Immature natural killer cell (primary cell): Measurements from ENCODE around the gene NTF3. TPM values are rescaled to one million over a fixed set of nuclear protein-coding genes. Genes with fewer than 3 reads are reported as not detected.

Experiments used
- DNase-seq, 3 donors: peaks; one replicate each; pipeline ENCODE4 v3.0.0; 2022; ENCODE audit warnings: mixed read lengths in 1 of 3
- H3K27ac Mint-ChIP-seq, 6 donors: one replicate each; pipeline ENCODE4 v1.8.0; 2020; ENCODE audit warnings: mixed read lengths in 6 of 6, mild to moderate bottlenecking in 5 of 6, inconsistent platforms in 4 of 6, moderate library complexity in 3 of 6
- H3K27me3 Mint-ChIP-seq, 3 donors: one replicate each; pipeline ENCODE4 v1.8.0; 2020 to 2021; ENCODE audit warnings: low read depth in 3 of 3, mild to moderate bottlenecking in 3 of 3, mixed read lengths in 3 of 3, moderate library complexity in 3 of 3, inconsistent platforms in 1 of 3
- H3K36me3 Mint-ChIP-seq, 3 donors: one replicate each; pipeline ENCODE4 v1.8.0; 2020; ENCODE audit warnings: mixed read lengths in 3 of 3, inconsistent platforms in 2 of 3, mild to moderate bottlenecking in 2 of 3
- H3K4me1 Mint-ChIP-seq, 2 donors: one replicate each; pipeline ENCODE4 v1.8.0; 2020; ENCODE audit warnings: inconsistent platforms in 2 of 2, mild to moderate bottlenecking in 2 of 2, mixed read lengths in 2 of 2, moderate library complexity in 1 of 2
- H3K4me3 Mint-ChIP-seq, 5 donors: one replicate each; pipeline ENCODE4 v1.8.0; 2020; ENCODE audit warnings: mild to moderate bottlenecking in 5 of 5, mixed read lengths in 5 of 5, inconsistent platforms in 3 of 5, moderate library complexity in 3 of 5
- H3K9me3 Mint-ChIP-seq, 6 donors: one replicate each; pipeline ENCODE4 v1.8.0; 2020; ENCODE audit warnings: mild to moderate bottlenecking in 6 of 6, mixed read lengths in 6 of 6, inconsistent platforms in 4 of 6, moderate library complexity in 3 of 6
- polyA plus RNA-seq, 3 donors: library from polyadenylated mRNA; unstranded; fragments of 300-500 nt; fragmentation: Illumina TruSeq; gene quantifications; one replicate each; pipeline ENCODE4 v1.2.3, GENCODE V29; 2021

NTF3 gene
- polyA plus RNA-seq, 3 donors from 2014 or later, result not detected

GRCh38 chr12:5438671-5439200, 6.8 kb downstream of the NTF3 start:
- Mint-ChIP-seq H3K27ac (no peak overlapping the region), H3K27me3 (peaks cover 2 to 4% (median 2%) of the 10 kb centered on the region in 3 donors), H3K9me3 (no peaks in the 10 kb centered on the region), H3K4me1 (no peaks in the 10 kb centered on the region), H3K36me3 (no peaks in the 10 kb centered on the region), H3K4me3 (no peak overlapping the region)
- DNase-seq, result no peak

GRCh38 chr12:5439371-5439771, 7.5 kb downstream of the NTF3 start:
- no peak overlapping the region for H3K27ac Mint-ChIP-seq
- no peaks in the 10 kb centered on the region for H3K36me3 Mint-ChIP-seq
- no peaks in the 10 kb centered on the region for H3K9me3 Mint-ChIP-seq
- peaks cover 2 to 3% (median 2%) of the 10 kb centered on the region in 3 donors for H3K27me3 Mint-ChIP-seq
- no peak overlapping the region for H3K4me3 Mint-ChIP-seq
- no peaks in the 10 kb centered on the region for H3K4me1 Mint-ChIP-seq
- DNase-seq, result no peak

DNA sequence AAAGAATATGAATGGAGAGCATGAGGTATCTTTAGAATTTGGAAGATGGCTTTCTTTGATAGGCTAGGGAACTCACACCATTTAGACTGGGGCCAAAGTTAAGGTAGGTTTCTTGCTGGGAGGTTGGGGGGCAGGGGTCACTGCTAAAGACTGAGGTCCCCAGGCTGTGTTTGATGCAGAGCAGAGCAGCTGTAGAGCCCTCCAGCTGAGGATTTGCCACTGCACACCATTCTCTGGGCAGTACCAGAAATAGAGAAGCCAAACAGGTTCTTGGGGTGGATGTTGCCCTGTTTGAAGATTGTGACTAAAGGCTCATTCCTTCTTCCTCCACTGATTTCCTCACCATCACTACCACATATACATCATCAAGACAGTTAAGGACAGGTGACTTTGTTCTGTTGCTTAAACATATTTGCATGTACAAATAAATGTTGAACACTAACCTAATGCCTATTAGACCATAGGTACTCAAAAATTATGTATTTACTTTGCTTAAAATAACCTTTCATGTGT, 7.9 kb downstream of the NTF3 start:
- DNase-seq, result no peak
- Mint-ChIP-seq H3K4me1 (no peaks in the 10 kb centered on the region), H3K4me3 (no peak overlapping the region), H3K36me3 (no peaks in the 10 kb centered on the region), H3K9me3 (no peaks in the 10 kb centered on the region), H3K27me3 (peaks cover 2 to 3% (median 2%) of the 10 kb centered on the region in 3 donors), H3K27ac (no peak overlapping the region)

DNA sequence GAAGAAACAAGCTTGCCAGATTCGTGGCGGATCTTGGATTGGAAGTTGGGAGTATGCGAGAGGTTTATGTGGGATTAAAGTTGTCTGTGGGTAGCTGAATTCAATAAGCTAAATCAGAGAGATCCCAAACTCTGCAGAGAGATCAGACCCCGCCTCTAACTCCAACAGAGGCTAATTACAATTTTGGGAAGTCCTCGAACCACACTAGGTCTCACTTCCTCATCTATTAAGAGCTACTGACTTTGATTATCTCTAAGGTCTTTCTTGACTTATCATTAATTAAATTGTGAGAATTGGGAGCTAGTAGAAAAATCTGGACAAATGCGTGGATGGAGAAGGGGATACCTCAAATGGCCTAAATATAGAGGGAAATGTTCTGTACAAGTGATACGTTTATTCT, 9.1 kb downstream of the NTF3 start:
- no peak for DNase-seq
- no peaks in the 10 kb centered on the region for H3K4me1 Mint-ChIP-seq
- no peaks in the 10 kb centered on the region for H3K36me3 Mint-ChIP-seq
- H3K9me3 Mint-ChIP-seq, result no peaks in the 10 kb centered on the region
- no peak overlapping the region for H3K27ac Mint-ChIP-seq
- H3K27me3 Mint-ChIP-seq, result peaks cover 2 to 5% (median 2%) of the 10 kb centered on the region in 3 donors
- no peak overlapping the region for H3K4me3 Mint-ChIP-seq

- H3K36me3 Mint-ChIP-seq, result no peaks in the 10 kb centered on the region
- no peaks in the 10 kb centered on the region for H3K9me3 Mint-ChIP-seq
- DNase-seq, result no peak
- no peaks in the 10 kb centered on the region for H3K4me1 Mint-ChIP-seq
- H3K27ac Mint-ChIP-seq, result no peak overlapping the region
- peaks cover 2 to 5% (median 2%) of the 10 kb centered on the region in 3 donors for H3K27me3 Mint-ChIP-seq
- no peak overlapping the region for H3K4me3 Mint-ChIP-seq
Measured at GRCh38 chr12:5441497-5442236, 9.8 kb downstream of the NTF3 start.

- H3K27me3 Mint-ChIP-seq, result peaks cover 2 to 5% (median 2%) of the 10 kb centered on the region in 3 donors
- no peaks in the 10 kb centered on the region for H3K4me1 Mint-ChIP-seq
- H3K9me3 Mint-ChIP-seq, result no peaks in the 10 kb centered on the region
- H3K4me3 Mint-ChIP-seq, result no peak overlapping the region
- H3K27ac Mint-ChIP-seq, result no peak overlapping the region
- H3K36me3 Mint-ChIP-seq, result no peaks in the 10 kb centered on the region
- no peak for DNase-seq
Measured at GRCh38 chr12:5442251-5443006, 10.5 kb downstream of the NTF3 start.

- Mint-ChIP-seq H3K4me3 (no peak overlapping the region), H3K36me3 (no peaks in the 10 kb centered on the region), H3K9me3 (no peaks in the 10 kb centered on the region), H3K4me1 (no peaks in the 10 kb centered on the region), H3K27ac (no peak overlapping the region), H3K27me3 (peaks cover 0 to 5% (median 2%) of the 10 kb centered on the region in 3 donors)
- no peak for DNase-seq
Measured at GRCh38 chr12:5444520-5444919, 12.6 kb downstream of the NTF3 start.

DNA sequence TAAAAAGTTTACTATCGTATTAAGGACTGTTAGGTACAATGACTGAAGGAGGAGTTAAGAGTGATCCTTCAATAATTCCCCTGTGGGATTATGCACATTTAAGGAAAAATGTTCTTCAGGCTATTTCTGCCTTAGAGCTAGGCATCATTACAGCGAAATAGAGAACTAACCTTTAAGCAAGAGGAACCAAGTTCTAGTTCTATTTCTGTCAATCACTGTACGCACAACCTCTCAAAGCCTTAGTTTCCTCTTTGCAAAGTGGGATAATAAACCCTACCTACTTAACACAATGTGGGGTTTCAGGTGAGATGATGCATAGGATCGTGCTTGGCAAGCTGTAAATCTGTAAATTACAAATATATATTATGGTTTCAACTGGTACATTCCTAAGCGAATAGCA, 15.4 kb downstream of the NTF3 start:
- no peak for DNase-seq
- no peak overlapping the region for H3K27ac Mint-ChIP-seq
- no peaks in the 10 kb centered on the region for H3K4me1 Mint-ChIP-seq
- H3K27me3 Mint-ChIP-seq, result peaks cover 0 to 2% (median 0%) of the 10 kb centered on the region in 3 donors
- H3K4me3 Mint-ChIP-seq, result no peak overlapping the region
- no peaks in the 10 kb centered on the region for H3K9me3 Mint-ChIP-seq
- H3K36me3 Mint-ChIP-seq, result no peaks in the 10 kb centered on the region

- Mint-ChIP-seq H3K27me3 (peaks cover 0 to 2% (median 0%) of the 10 kb centered on the region in 3 donors), H3K4me3 (no peak overlapping the region), H3K27ac (no peak overlapping the region), H3K4me1 (no peaks in the 10 kb centered on the region), H3K9me3 (no peaks in the 10 kb centered on the region), H3K36me3 (no peaks in the 10 kb centered on the region)
- DNase-seq, result no peak
Measured at GRCh38 chr12:5451251-5451650, 19.3 kb downstream of the NTF3 start.

DNA sequence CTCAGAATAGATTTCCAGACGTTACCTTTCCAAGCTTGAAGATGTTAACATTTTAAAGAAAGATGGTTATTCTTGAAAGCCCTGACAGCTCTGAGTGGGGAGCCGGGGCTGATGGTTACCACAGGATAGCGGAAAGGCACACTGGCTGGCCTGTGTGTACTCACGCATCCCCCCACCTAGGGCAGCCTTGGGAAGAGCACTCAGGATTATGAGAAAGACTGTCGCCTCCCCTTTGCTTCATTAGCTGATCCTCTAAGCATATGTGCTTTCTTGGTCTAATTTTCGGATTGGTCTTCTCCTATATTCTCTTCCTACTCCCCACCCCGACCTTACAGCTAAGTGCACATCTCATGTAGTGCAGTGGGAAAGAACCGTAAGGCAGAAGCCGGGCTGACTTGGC, 20.7 kb downstream of the NTF3 start:
- H3K4me3 Mint-ChIP-seq, result no peak overlapping the region
- peaks cover 0 to 2% (median 0%) of the 10 kb centered on the region in 3 donors for H3K27me3 Mint-ChIP-seq
- no peaks in the 10 kb centered on the region for H3K4me1 Mint-ChIP-seq
- no peak overlapping the region for H3K27ac Mint-ChIP-seq
- DNase-seq, result no peak
- no peaks in the 10 kb centered on the region for H3K9me3 Mint-ChIP-seq
- H3K36me3 Mint-ChIP-seq, result no peaks in the 10 kb centered on the region

- H3K4me1 Mint-ChIP-seq, result no peaks in the 10 kb centered on the region
Measured at GRCh38 chr12:5453466-5453865, 21.6 kb downstream of the NTF3 start.

GRCh38 chr12:5455045-5455444, 23.1 kb downstream of the NTF3 start:
- Mint-ChIP-seq H3K27ac (no peak overlapping the region), H3K9me3 (no peaks in the 10 kb centered on the region), H3K4me3 (no peak overlapping the region), H3K4me1 (no peaks in the 10 kb centered on the region), H3K36me3 (no peaks in the 10 kb centered on the region), H3K27me3 (peaks cover 0 to 7% (median 0%) of the 10 kb centered on the region in 3 donors)
- no peak for DNase-seq

More at GRCh38 chr12:5453466-5453865, 21.6 kb downstream of the NTF3 start:
- no peak for DNase-seq
- H3K36me3 Mint-ChIP-seq, result no peaks in the 10 kb centered on the region
- H3K9me3 Mint-ChIP-seq, result no peaks in the 10 kb centered on the region
- H3K4me3 Mint-ChIP-seq, result no peak overlapping the region
- peaks cover 0 to 2% (median 0%) of the 10 kb centered on the region in 3 donors for H3K27me3 Mint-ChIP-seq
- no peak overlapping the region for H3K27ac Mint-ChIP-seq

DNA sequence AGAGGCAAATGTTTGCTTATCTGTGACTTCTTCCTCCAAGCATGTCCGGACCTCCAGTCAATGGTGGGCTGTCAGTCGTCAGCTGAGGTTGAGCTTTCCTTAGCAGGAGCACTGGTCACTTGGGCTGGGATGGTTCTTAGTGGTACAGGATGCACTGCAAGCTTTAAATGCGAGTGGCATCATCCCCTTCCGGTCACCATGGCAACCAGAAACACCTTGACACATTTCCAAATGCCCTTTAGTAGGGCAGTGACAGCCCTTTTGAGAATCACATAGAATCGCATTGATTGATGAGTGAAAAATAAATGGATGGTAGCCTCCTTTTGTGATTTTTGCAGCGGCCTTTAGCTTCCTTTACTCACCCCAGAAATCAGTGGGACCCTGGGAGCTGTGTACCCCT, 24.1 kb downstream of the NTF3 start:
- no peaks in the 10 kb centered on the region for H3K4me1 Mint-ChIP-seq
- H3K4me3 Mint-ChIP-seq, result no peak overlapping the region
- H3K27me3 Mint-ChIP-seq, result peaks cover 0 to 7% (median 5%) of the 10 kb centered on the region in 3 donors
- no peaks in the 10 kb centered on the region for H3K36me3 Mint-ChIP-seq
- H3K9me3 Mint-ChIP-seq, result no peaks in the 10 kb centered on the region
- DNase-seq, result no peak
- no peak overlapping the region for H3K27ac Mint-ChIP-seq

DNA sequence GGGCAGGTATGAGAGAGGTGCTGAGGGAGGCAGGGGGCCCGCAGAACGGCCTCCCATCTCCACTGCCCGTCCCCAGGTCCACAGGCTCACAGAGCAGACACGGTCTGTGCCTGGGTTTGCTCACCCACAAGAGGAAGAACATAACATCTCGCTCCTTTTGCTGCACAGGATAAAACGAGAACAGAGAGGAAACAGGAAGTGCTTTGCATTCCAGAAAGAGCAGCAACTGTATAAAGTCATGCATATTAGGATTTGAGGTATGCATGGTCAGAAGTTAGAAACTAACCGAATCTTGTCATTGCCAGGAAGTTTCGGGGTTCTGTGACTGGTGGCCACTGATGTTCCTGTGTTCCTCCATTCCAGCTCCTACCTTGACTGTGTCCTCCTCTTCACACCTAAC, 25.0 kb downstream of the NTF3 start:
- Mint-ChIP-seq H3K4me1 (no peaks in the 10 kb centered on the region), H3K36me3 (no peaks in the 10 kb centered on the region), H3K27me3 (peaks cover 2 to 7% (median 5%) of the 10 kb centered on the region in 3 donors), H3K9me3 (no peaks in the 10 kb centered on the region), H3K4me3 (no peak overlapping the region), H3K27ac (no peak overlapping the region)
- no peak for DNase-seq
